ENCODE data around the gene LGR5.

DNA sequence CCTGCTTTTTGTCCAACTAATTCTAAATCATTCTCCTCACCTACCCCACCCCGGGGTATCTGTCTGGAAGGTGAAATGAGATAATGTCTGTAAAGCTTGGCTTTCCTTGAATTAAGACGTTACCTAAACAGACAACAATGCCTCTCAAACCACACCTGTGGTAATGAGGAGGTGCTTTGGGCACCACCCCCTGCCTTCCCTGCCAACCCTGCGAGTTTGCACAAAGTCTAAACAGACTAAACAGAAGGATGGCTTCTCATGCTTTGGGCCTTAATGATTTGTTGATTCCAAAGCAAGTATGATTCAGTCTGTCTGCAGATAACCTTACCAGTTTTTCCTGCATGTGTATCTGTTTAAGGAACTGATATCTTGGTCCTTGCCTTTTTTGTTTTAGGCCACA lies 141.6 kb downstream of the LGR5 start:
- no peak for TF ChIP-seq CTCF (optimal IDR thresholded peaks at IDR 0.05 in 1 of 3, IDR thresholded peaks at IDR 0.05 in 1 of 3, conservative IDR thresholded peaks at IDR 0.05 in 1 of 3; ENCODE audit: extremely low read depth in 1 of 3, insufficient read depth in 2 of 3, low read length in 3 of 3)
- TF ChIP-seq EZH2 (IDR thresholded peaks at IDR 0.05; ENCODE audit: low read length): no peak
